ENCODE results near the gene KIAA0753.

- TF ChIP-seq CTCF (IDR thresholded peaks at IDR 0.05; ENCODE audit: insufficient read depth, low read length): no peak
- TF ChIP-seq GABPA (IDR thresholded peaks at IDR 0.05; ENCODE audit: low read depth): no peak
- no peak for TF ChIP-seq REST (IDR thresholded peaks at IDR 0.05; ENCODE audit: insufficient replicate concordance, low read depth)
- no peak for TF ChIP-seq POLR2AphosphoS5 (IDR thresholded peaks at IDR 0.05; ENCODE audit: low read depth)
- TF ChIP-seq SPI1 (IDR thresholded peaks at IDR 0.05; ENCODE audit: borderline replicate concordance, low read depth): no peak
Measured at GRCh38 chr17:6531575-6531974, 108.9 kb downstream of the KIAA0753 start.

Data from HL-60 (cell line).